CD14-positive monocyte (primary cell): ENCODE measurements around the gene SPINT2. TPM values are rescaled to one million over a fixed set of nuclear protein-coding genes. Genes with fewer than 3 reads are reported as not detected.
"Not testable (repeated sequence)": the region's sequence is repeated elsewhere in the genome, so short reads cannot be mapped to it uniquely, and the experiment has no call there.

Source experiments
- DNase-seq, 3 donors: peaks; one replicate each; pipeline ENCODE4 v3.0.0-alpha.2; 2011 to 2022
- H2AFZ ChIP-seq: 2 replicates; pipeline ENCODE4 v1.6.0; 2012; ENCODE audit warnings: mild to moderate bottlenecking, low read depth, low read length, inconsistent platforms; ENCODE audit not compliant: insufficient read depth, poor library complexity, severe bottlenecking
- H3K27ac ChIP-seq, 2 donors: 1 replicate in 1 of 2; 2 replicates in 1 of 2; pipeline ENCODE4 v1.5.1; 2012 to 2013; ENCODE audit warnings: low read length in 2 of 2, control low read depth in 1 of 2, inconsistent platforms in 1 of 2, low read depth in 1 of 2, mild to moderate bottlenecking in 1 of 2
- H3K27me3 ChIP-seq, 2 donors: one replicate each; pipeline versions ENCODE4 v1.6.0 to v1.6.1; 2011 to 2013; ENCODE audit warnings: low read length in 2 of 2; ENCODE audit not compliant: control insufficient read depth in 2 of 2, insufficient read depth in 2 of 2
- H3K36me3 ChIP-seq, 2 donors: replicated peaks in 1 of 2; 1 replicate in 1 of 2; 2 replicates in 1 of 2; pipeline versions ENCODE4 v1.5.1 to v1.6.1; 2012 to 2013; ENCODE audit warnings: low read length in 2 of 2, control low read depth in 1 of 2, inconsistent platforms in 1 of 2, mild to moderate bottlenecking in 1 of 2; ENCODE audit not compliant: insufficient read depth in 2 of 2, control insufficient read depth in 1 of 2
- H3K4me1 ChIP-seq, 2 donors: 1 replicate in 1 of 2; 2 replicates in 1 of 2; pipeline versions ENCODE4 v1.5.1 to v1.6.1; 2012 to 2013; ENCODE audit warnings: low read length in 2 of 2, control low read depth in 1 of 2, inconsistent platforms in 1 of 2, mild to moderate bottlenecking in 1 of 2, moderate library complexity in 1 of 2; ENCODE audit not compliant: insufficient read depth in 2 of 2, control insufficient read depth in 1 of 2
- H3K4me2 ChIP-seq: replicated peaks from 2 replicates; pipeline ENCODE3; 2012; ENCODE audit warnings: low read length, moderate library complexity, mild to moderate bottlenecking; ENCODE audit not compliant: poor library complexity, severe bottlenecking; ENCODE audit errors: extremely low read depth
- H3K4me3 ChIP-seq, 3 experiments: fragments of 200-600 bp in 1 of 3; sonication (generic) in 1 of 3; replicated peaks in 1 of 3; 1 replicate in 2 of 3; 2 replicates in 1 of 3; pipeline ENCODE4 v1.5.1; 2011 to 2013; ENCODE audit warnings: low read length in 3 of 3, mild to moderate bottlenecking in 3 of 3, control low read depth in 2 of 3, low read depth in 2 of 3, inconsistent platforms in 1 of 3, moderate library complexity in 1 of 3
- H3K79me2 ChIP-seq: 2 replicates; pipeline ENCODE4 v1.6.0; 2012; ENCODE audit warnings: mild to moderate bottlenecking, control low read depth, inconsistent platforms, low read length, moderate library complexity; ENCODE audit not compliant: insufficient read depth
- H3K9ac ChIP-seq: 2 replicates; pipeline ENCODE4 v1.6.0; 2017; ENCODE audit warnings: low read length, mild to moderate bottlenecking; ENCODE audit not compliant: insufficient read depth, poor library complexity, severe bottlenecking
- H3K9me3 ChIP-seq, 2 donors: replicated peaks in 1 of 2; 1 replicate in 1 of 2; 2 replicates in 1 of 2; pipeline versions ENCODE4 v1.5.1 to v1.6.1; 2012 to 2013; ENCODE audit warnings: low read length in 2 of 2, control low read depth in 1 of 2; ENCODE audit not compliant: control insufficient read depth in 1 of 2, insufficient read depth in 1 of 2
- H4K20me1 ChIP-seq: 2 replicates; pipeline ENCODE4 v1.6.0; 2012; ENCODE audit warnings: mild to moderate bottlenecking, low read length, control low read depth, moderate library complexity; ENCODE audit not compliant: insufficient read depth
- H3K27ac Mint-ChIP-seq, 7 donors: one replicate each; pipeline ENCODE4 v1.8.0; 2020; ENCODE audit warnings: mild to moderate bottlenecking in 7 of 7, mixed read lengths in 7 of 7, moderate library complexity in 6 of 7, inconsistent platforms in 2 of 7
- H3K27me3 Mint-ChIP-seq, 3 donors: one replicate each; pipeline ENCODE4 v1.8.0; 2021 to 2022; ENCODE audit warnings: low read depth in 3 of 3, mild to moderate bottlenecking in 3 of 3, mixed read lengths in 3 of 3, moderate library complexity in 3 of 3, inconsistent platforms in 1 of 3
- H3K36me3 Mint-ChIP-seq, 2 donors: one replicate each; pipeline ENCODE4 v1.8.0; 2020; ENCODE audit warnings: mixed read lengths in 2 of 2, inconsistent platforms in 1 of 2, mild to moderate bottlenecking in 1 of 2
- H3K4me1 Mint-ChIP-seq: one replicate; pipeline ENCODE4 v1.8.0; 2020; ENCODE audit warnings: mild to moderate bottlenecking, mixed read lengths
- H3K4me3 Mint-ChIP-seq, 2 donors: one replicate each; pipeline ENCODE4 v1.8.0; 2020; ENCODE audit warnings: mild to moderate bottlenecking in 2 of 2, mixed read lengths in 2 of 2, moderate library complexity in 1 of 2
- H3K9me3 Mint-ChIP-seq, 7 donors: one replicate each; pipeline ENCODE4 v1.8.0; 2020 to 2022; ENCODE audit warnings: mixed read lengths in 7 of 7, mild to moderate bottlenecking in 6 of 7, moderate library complexity in 6 of 7, inconsistent platforms in 2 of 7
- CTCF ChIP-seq: fragments of 200-600 bp; IDR thresholded peaks from one replicate; pipeline ENCODE4 v1.8.0; 2022; ENCODE audit warnings: antibody characterized with exemption, mild to moderate bottlenecking
- WGBS: methylation state at CpG from one replicate; pipeline ENCODE4 v1.1.5; 2013; ENCODE audit warnings: missing lambda C conversion rate; ENCODE audit not compliant: insufficient coverage; 5-methylcytosine and 5-hydroxymethylcytosine counted together
- intact Hi-C, 2 donors: fragments of 100-400 bp; cut with micrococcal nuclease; formaldehyde crosslinking; loops; one replicate each; pipeline versions ENCODE4 v1.15.0 to v1.15.1; 2023
- polyA plus RNA-seq, 3 donors: library from polyadenylated mRNA; depleted of rRNA in 1 of 3; unstranded in 2 of 3; stranded (reverse) in 1 of 3; fragments of 300-500 nt in 2 of 3; fragments of >200 nt in 1 of 3; fragmentation: Illumina TruSeq in 2 of 3; gene quantifications; 1 replicate in 2 of 3; 2 replicates in 1 of 3; pipeline ENCODE4 v1.2.3, GENCODE V29; 2012 to 2021

Gene SPINT2
- polyA plus RNA-seq, 3 donors, result 42.9 to 139 (median 114) TPM

- peaks cover 6 to 12% of the 10 kb centered on the region in 2 donors for H3K4me1 ChIP-seq
- peak overlapping the region; percentile 76 for H3K9ac ChIP-seq
- H3K27me3 Mint-ChIP-seq, result peaks cover 0 to 4% (median 0%) of the 10 kb centered on the region in 3 donors
- no peaks in the 10 kb centered on the region for H3K79me2 ChIP-seq
- no peaks in the 10 kb centered on the region for H4K20me1 ChIP-seq
- H3K4me2 ChIP-seq, result peak overlapping the region; percentile 100
- H3K27ac ChIP-seq, result peak overlapping the region; percentile 89 to 99
- DNase-seq, result peak; percentile 93 to 97 (median 94)
- peaks cover 0 to under 1% of the 10 kb centered on the region in 2 donors for H3K36me3 ChIP-seq
- H2AFZ ChIP-seq, result peak overlapping the region; percentile 92
- H3K36me3 Mint-ChIP-seq, result peaks cover 13 to 31% of the 10 kb centered on the region in 2 donors
- H3K4me3 ChIP-seq, result peak overlapping the region; percentile 74 to 100 (median 79)
- no peaks in the 10 kb centered on the region for H3K27me3 ChIP-seq
- TF ChIP-seq CTCF, result no peak
- peak overlapping the region; percentile 98 to 100 (median 100) for H3K27ac Mint-ChIP-seq
- intact Hi-C loops, result loop anchor here (1.0 to 5.0 kb wide), 3 partner anchors 38 to 429 kb away; partner anchors contain the start of genes PSMD8 (in 2 of the 2), EIF3K (in 1 of the 2), SIPA1L3 (in 1 of the 2) and WDR87 (in 1 of the 2)
- no peaks in the 10 kb centered on the region for H3K9me3 ChIP-seq
- H3K4me1 Mint-ChIP-seq, result peaks cover 6% of the 10 kb centered on the region
- WGBS, result 6% methylated on average over 41 of the region's 41 CpGs
- peak overlapping the region; percentile 93 to 98 for H3K4me3 Mint-ChIP-seq
- no peaks in the 10 kb centered on the region for H3K9me3 Mint-ChIP-seq
Observed at GRCh38 chr19:38336638-38337359, 72.4 kb downstream of the SPINT2 start.

DNA sequence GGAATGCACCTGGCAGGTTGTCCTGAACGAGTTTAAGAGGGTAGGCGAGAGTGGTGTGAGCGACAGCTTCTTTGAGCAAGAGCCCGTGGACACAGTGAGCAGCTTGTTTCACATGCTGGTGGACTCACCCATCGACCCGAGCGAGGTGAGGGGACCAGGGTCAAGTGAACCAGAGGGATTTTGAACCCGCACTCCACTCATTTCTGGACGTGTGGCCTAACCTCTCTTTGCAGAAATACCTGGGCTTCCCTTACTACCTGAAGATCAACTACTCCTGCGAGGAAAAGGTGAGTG lies 72.9 kb downstream of the SPINT2 start:
- DNase-seq, result no peak
- peak overlapping the region in 6 of 7 donors; percentile 23 to 100 (median 98) for H3K27ac Mint-ChIP-seq
- H3K9me3 Mint-ChIP-seq, result no peaks in the 10 kb centered on the region
- H3K27ac ChIP-seq, result peak overlapping the region; percentile 64 to 99
- peak overlapping the region; percentile 92 for H2AFZ ChIP-seq
- no peaks in the 10 kb centered on the region for H3K36me3 ChIP-seq
- intact Hi-C loops, result loop anchor here (2.0 to 5.0 kb wide), 2 partner anchors 281 to 430 kb away; partner anchors contain the start of genes EIF3K (in 1 of the 2), SIPA1L3 (in 1 of the 2) and WDR87 (in 1 of the 2)
- no peaks in the 10 kb centered on the region for H4K20me1 ChIP-seq
- H3K36me3 Mint-ChIP-seq, result peaks cover 13 to 30% of the 10 kb centered on the region in 2 donors
- H3K4me1 ChIP-seq, result peaks cover 6 to 12% of the 10 kb centered on the region in 2 donors
- H3K27me3 ChIP-seq, result no peaks in the 10 kb centered on the region
- H3K4me2 ChIP-seq, result peak overlapping the region; percentile 100
- no peaks in the 10 kb centered on the region for H3K79me2 ChIP-seq
- peak overlapping the region; percentile 7 to 100 (median 79) for H3K4me3 ChIP-seq
- no peak overlapping the region for H3K9ac ChIP-seq
- H3K27me3 Mint-ChIP-seq, result peaks cover 0 to 4% (median 0%) of the 10 kb centered on the region in 3 donors
- no peak for TF ChIP-seq CTCF
- peaks cover 6% of the 10 kb centered on the region for H3K4me1 Mint-ChIP-seq
- H3K4me3 Mint-ChIP-seq, result peak overlapping the region; percentile 93 to 98
- H3K9me3 ChIP-seq, result no peaks in the 10 kb centered on the region
- 72% methylated on average over 10 of the region's 10 CpGs for WGBS

- not testable (repeated sequence) for H3K27ac ChIP-seq, H3K4me3 ChIP-seq, H3K9me3 Mint-ChIP-seq, H3K79me2 ChIP-seq, DNase-seq, H3K27ac Mint-ChIP-seq, H3K4me1 Mint-ChIP-seq, H3K4me3 Mint-ChIP-seq, H3K27me3 Mint-ChIP-seq, H3K27me3 ChIP-seq, H3K36me3 ChIP-seq, H3K4me2 ChIP-seq, H4K20me1 ChIP-seq, H3K9me3 ChIP-seq, H3K9ac ChIP-seq, H2AFZ ChIP-seq
- WGBS, result no CpG with 5 or more reads among the region's 4 CpGs
- peaks cover 6 to 12% of the 10 kb centered on the region in 2 donors for H3K4me1 ChIP-seq
- H3K36me3 Mint-ChIP-seq, result peaks cover 12 to 32% of the 10 kb centered on the region in 2 donors
- intact Hi-C loops, result loop anchor here in 1 of 2 donors (5.0 kb wide), 1 partner anchor 432 kb away; the partner anchor contains the start of genes SIPA1L3 and WDR87
Observed at GRCh38 chr19:38339011-38339410, 74.6 kb downstream of the SPINT2 start.
